ENCODE data around the gene SURF6. TPM values are rescaled to one million over a fixed set of nuclear protein-coding genes. Genes with fewer than 3 reads are reported as not detected.

The SURF6 gene
- total RNA-seq, 1 donor from 2014 or later = 12.9 TPM

- DNase-seq = no peak
Measured at GRCh38 chr9:133367778-133368177, 31.8 kb upstream of the SURF6 start.

DNA sequence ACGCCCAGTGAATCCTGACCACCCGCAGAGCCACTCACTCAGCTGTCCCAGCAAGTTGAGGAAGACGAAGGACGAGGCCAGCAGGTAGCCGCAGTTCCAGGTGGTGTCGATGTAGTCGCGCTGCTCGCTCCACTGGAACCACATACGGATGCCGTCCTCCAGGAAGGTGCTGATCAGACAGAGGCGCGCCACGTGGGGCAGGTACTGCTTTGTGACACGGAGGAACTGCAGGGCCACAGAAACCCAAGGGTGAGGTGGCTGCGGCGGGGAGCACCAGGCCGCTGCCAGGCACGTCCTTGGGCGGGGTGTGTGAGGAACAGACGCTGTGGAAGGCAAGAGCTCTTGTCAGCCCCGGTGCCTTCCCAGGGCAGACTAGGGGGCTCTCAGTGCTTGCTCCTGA lies 31.2 kb upstream of the SURF6 start:
- DNase-seq = no peak

GRCh38 chr9:133366435-133366834 lies 30.4 kb upstream of the SURF6 start:
- DNase-seq = no peak

GRCh38 chr9:133362359-133363044 lies 26.5 kb upstream of the SURF6 start:
- DNase-seq = no peak

- no peak for DNase-seq
Measured at GRCh38 chr9:133361507-133362092, 25.6 kb upstream of the SURF6 start.

GRCh38 chr9:133360400-133361393 lies 24.7 kb upstream of the SURF6 start:
- DNase-seq = no peak

DNA sequence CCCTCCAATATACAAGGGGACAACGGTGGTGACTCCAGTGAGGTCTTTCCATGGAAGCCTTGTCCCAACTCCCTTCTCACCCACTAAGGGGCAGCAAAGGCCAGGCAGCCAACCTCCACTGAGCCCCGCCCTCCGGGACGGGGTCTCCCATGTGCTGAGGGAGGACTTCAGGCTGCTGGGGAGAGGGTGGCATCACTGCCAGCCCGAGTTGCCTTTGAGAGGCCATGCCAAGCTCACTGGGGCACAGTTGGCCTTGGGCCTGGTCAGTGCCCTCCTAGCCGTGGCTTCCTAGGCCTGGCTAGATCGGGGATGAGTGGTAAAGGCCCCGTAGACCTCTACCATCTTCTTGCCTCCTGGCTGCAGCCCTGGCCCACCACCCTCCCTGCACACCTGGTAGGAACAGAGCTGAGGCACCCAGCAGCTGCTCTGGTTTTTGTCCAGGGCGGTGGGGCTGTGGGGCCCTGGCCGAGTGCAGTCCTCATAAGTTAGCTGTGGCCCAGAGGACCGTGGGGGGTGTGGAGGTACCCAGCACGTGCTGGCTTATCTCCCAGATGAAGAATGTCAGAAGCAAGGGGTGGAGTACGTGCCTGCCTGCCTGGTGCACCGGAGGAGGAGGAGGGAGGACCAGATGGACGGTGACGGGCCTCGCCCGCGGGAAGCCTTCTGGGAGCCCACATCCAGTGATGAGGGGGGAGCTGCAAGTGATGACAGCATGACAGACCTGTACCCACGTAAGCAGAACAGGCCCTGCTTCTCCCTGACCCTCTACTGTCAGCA lies 23.6 kb upstream of the SURF6 start:
- no peak for DNase-seq

DNA sequence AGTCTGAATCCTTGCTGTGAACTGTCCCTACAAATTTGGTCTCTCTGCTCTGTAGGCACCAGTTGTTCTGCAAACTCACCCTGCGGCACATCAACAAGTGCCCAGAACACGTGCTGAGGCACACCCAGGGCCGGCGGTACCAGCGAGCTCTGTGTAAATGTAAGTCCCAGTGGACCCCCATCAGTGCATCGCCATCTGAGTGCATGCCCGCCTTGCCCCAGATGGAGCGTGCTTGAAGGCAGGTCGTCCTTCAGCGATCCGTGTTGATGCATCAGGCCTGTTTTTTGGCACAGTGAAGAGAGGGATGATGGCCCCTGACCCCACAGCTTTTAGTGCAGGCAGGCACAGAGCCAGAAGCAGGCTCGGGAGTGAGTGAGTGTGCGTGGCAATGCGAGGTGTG lies 21.7 kb upstream of the SURF6 start:
- no peak for DNase-seq

DNA sequence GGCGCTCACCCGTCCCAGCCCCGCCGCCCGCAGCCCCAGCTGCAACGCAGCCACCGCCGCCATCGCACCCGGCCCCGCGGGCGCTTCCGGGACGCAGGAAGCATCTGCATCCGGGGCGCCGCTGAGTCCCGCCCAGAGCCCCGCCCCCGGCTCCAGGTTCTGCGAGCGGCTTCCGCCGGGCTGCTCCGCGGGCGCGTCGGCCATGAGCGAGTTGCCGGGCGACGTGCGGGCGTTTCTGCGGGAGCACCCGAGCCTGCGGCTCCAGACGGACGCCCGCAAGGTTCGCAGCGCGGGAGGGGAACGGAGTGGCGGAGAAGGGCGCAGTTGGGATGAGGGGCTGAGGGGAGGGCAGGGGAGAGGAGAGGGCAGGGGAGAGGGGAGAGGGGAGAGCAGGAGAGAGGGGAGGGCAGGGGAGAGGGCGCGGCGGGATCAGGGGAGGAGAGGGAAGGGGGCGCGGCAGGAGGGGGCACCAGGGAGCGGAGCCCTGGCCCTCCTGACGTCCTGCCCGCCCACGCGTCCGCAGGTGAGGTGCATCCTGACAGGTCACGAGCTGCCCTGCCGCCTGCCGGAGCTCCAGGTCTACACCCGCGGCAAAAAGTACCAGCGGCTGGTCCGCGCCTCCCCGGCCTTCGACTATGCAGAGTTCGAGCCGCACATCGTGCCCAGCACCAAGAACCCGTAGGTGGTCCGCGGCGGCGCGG lies 20.6 kb upstream of the SURF6 start, which contains the start of the genes SURF1 and SURF2:
Gene SURF1 (minus strand): TSS at position 97 of the 701 bp plus-strand sequence. CDS start 34 bp downstream, at position 63.
Gene SURF2 (plus strand): TSS at position 160 of the 701 bp plus-strand sequence. CDS start 43 bp downstream, at position 203.
- peak; percentile 38 for DNase-seq

DNA sequence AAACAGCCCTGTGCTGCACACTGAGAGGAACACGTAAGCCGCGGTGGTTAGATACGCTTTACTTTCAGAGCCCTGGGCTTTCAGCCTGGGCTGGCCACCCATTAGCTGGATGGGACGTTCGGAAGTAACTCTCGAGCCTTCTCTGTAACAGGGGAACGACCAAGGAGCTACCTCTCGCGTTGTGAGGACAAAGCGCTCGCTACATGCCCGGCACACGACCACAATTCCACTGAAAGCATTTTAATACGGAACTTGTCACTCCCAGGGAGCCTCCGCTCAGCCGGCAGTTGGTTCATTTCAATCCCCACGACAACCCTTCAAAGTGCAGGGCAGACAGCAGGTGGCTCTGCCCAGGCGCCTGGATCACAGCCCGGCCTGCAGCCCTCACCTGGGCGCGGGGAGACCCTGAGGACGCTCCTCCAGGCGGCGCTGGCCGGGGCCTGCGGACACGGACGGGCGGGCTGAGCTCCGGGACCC lies 19.9 kb upstream of the SURF6 start:
- no peak for DNase-seq

DNA sequence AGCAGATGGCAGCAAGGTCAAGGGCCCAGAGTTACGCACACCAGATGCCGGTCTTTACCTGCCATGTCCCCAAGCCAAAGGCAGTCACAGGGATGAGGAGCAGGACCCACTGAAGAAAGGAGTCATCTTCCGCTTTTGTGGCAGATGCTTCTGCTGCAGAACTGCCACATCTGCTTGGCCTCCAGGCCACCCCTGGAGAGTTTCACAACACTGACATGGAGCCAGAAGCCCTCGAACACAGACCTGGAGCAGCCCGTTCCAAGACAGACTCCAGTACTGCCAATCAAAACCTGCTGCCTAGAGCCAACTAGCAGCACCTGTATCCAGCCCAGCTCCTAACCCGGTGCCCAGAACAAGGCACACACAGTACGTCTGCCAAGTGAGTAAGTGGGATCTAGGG lies 18.8 kb upstream of the SURF6 start:
- no peak for DNase-seq

- DNase-seq = no peak
Measured at GRCh38 chr9:133353548-133353947, 17.6 kb upstream of the SURF6 start.

GRCh38 chr9:133352635-133353340 lies 16.8 kb upstream of the SURF6 start:
- no peak for DNase-seq

- DNase-seq = no peak
Measured at GRCh38 chr9:133351908-133352634, 16.1 kb upstream of the SURF6 start.

DNA sequence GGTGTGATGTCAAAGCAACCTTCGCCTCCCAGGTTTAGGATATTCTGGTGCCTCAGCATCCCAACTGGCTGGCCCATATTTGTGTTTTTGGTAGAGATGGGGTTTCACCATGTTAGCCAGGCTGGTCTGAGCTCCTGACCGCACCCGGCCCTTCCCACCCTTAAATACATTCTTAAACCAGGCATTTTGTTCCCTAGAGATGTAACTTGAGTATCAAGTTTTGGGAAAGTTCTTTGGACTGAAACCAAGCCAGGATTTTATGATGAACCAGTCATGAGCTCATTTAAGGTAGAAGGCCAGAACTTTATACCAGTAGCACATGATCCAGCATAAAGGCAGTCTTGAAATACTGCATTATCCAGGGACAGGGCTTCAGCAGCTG lies 15.5 kb upstream of the SURF6 start:
- no peak for DNase-seq

DNA sequence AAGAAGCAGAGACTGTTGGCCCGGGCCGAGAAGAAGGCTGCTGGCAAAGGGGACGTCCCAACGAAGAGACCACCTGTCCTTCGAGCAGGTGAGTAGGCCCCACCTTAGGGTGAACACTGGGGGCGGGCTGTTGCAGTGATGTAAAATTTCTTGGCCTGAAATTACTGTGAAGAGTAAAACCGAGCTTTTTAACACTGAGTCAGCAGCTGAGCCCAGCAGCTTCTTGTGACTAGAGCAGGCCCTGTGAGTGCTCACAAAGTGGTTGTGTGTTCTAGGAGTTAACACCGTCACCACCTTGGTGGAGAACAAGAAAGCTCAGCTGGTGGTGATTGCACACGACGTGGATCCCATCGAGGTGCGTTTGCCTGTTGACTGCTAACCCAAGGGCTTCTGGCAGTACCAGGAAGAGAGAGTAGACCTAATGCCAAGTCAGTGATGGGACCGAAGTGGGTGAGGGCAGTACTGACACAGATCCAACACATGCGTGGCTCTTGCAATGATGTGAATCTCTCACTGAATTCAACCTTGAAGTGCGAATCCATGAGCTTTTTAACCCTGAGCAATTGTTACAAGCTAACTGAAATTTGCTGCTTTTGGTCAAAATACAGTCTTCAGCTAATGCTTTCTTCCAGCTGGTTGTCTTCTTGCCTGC lies 14.1 kb upstream of the SURF6 start:
- DNase-seq = no peak

DNA sequence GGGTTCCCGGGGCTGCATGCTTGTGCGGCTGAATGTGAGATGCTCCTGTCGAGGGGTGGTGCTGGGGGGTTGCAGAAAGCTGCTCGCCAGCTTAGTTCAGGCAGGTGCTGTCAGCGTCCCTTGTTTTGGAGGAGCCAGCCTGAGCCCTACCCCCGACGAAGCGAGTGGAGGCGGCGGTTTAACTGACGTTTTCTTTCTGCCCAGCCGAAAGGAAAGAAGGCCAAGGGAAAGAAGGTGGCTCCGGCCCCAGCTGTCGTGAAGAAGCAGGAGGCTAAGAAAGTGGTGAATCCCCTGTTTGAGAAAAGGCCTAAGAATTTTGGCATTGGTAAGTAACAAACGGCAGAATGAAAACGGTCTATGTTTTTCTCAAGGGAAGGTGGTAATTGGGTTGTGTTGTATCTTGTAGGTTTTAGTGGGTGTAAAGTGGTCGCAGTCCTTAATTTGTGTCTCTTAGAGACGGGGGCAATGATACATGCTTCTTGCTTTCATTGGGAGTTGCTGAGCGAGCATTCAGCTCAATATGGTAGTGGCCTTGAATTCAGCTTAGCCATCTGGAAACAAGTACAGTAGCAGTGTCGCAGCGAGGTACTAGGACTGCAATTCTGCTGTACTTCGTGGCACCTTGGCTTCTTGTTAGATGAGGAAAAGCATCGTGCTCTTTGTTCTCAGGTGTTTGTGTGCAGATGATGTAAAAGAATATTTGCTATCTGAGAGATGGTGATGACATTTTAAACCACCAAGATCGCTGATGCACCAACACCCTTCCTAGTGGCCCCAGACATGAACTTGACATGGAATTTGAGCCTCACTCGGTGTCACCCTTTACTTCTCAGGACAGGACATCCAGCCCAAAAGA lies 13.0 kb upstream of the SURF6 start:
- no peak for DNase-seq

DNA sequence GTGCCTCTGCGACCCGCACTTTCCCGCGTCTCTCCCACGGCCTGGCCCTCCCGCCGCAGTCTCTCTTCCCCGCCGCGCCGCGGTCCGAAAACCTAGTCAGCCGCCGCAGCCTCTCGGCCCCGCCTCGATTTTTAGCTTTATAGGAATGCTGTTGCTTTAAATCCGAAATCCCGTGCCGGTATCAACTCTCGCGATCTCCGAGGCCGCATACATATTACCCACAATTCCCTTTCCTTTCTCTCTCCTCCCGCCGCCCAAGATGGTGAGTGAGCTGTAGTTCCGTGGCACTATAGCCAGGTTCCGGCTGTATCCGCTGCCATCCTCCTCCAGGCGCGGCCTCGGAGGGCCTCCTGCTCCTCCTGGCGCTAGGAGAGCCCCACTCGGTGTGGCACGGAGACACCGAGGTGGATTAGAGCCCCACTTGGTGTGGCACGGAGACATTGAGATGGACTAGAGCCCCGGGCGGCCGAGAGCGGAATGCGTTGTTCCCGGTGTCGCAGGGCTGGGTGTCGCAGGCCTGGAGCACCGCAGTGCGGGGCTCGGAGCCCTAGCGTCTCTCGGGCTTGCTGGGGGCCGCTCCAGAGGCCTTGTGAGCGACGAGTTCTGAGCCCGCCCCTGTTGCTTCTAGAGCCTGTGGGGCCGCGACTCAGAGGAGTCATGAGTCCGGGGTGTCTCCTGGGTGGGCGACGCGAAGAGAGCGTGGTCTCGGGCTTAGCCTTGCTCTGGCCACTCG lies 12.2 kb upstream of the SURF6 start, which contains the start of the genes MED22 and RPL7A:
Gene MED22 (minus strand): TSS at position 147 of the 733 bp plus-strand sequence. CDS start 1,469 bp downstream, outside the sequence.
Gene RPL7A (plus strand): TSS at position 234 of the 733 bp plus-strand sequence. CDS start 26 bp downstream, at position 260.
- peak; percentile 96 for DNase-seq
